Measurements from ENCODE around the gene ARHGEF10L.

ARHGEF10L gene

DNA sequence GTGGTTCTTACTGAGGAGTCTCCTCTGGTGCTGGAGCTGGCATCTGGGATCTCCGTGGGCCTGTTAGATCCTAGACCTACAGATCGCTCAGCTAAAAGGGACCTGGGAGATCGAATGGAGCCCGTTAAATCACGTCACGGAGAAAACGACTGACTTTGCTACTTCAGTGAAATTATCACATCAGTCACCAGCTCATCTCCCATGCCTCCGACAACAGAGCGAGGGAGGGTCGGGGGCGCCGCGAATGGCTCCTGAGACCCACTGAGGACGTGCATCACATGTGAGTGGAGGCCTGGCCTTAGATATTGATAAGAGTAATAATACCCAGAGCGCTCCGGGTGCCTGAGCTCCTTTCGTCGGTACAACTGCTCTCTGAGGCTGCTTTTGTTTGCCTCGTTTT, 160.1 kb downstream of the ARHGEF10L start:
- no peak for DNase-seq (ENCODE audit: low read depth in 1 of 2, low spot score in 1 of 2)
- Histone ChIP-seq H3K27ac (replicated peaks) (no peak overlapping the region), H3K4me3 (replicated peaks; ENCODE audit: insufficient read depth, low read length) (no peak overlapping the region), H3K27me3 (ENCODE audit: insufficient read depth, poor library complexity, severe bottlenecking) (no peaks in the 10 kb centered on the region)
- TF ChIP-seq GABPA (IDR thresholded peaks at IDR 0.05; ENCODE audit: low read depth) (no peak), POLR2AphosphoS5 (IDR thresholded peaks at IDR 0.05; ENCODE audit: low read depth) (no peak), SPI1 (IDR thresholded peaks at IDR 0.05; ENCODE audit: borderline replicate concordance, low read depth) (no peak)
- TF ChIP-seq, protein P1, sequence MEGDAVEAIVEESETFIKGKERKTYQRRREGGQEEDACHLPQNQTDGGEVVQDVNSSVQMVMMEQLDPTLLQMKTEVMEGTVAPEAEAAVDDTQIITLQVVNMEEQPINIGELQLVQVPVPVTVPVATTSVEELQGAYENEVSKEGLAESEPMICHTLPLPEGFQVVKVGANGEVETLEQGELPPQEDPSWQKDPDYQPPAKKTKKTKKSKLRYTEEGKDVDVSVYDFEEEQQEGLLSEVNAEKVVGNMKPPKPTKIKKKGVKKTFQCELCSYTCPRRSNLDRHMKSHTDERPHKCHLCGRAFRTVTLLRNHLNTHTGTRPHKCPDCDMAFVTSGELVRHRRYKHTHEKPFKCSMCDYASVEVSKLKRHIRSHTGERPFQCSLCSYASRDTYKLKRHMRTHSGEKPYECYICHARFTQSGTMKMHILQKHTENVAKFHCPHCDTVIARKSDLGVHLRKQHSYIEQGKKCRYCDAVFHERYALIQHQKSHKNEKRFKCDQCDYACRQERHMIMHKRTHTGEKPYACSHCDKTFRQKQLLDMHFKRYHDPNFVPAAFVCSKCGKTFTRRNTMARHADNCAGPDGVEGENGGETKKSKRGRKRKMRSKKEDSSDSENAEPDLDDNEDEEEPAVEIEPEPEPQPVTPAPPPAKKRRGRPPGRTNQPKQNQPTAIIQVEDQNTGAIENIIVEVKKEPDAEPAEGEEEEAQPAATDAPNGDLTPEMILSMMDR (IDR thresholded peaks at IDR 0.05; ENCODE audit: insufficient read depth, low read length): no peak
- TF ChIP-seq, protein P2, sequence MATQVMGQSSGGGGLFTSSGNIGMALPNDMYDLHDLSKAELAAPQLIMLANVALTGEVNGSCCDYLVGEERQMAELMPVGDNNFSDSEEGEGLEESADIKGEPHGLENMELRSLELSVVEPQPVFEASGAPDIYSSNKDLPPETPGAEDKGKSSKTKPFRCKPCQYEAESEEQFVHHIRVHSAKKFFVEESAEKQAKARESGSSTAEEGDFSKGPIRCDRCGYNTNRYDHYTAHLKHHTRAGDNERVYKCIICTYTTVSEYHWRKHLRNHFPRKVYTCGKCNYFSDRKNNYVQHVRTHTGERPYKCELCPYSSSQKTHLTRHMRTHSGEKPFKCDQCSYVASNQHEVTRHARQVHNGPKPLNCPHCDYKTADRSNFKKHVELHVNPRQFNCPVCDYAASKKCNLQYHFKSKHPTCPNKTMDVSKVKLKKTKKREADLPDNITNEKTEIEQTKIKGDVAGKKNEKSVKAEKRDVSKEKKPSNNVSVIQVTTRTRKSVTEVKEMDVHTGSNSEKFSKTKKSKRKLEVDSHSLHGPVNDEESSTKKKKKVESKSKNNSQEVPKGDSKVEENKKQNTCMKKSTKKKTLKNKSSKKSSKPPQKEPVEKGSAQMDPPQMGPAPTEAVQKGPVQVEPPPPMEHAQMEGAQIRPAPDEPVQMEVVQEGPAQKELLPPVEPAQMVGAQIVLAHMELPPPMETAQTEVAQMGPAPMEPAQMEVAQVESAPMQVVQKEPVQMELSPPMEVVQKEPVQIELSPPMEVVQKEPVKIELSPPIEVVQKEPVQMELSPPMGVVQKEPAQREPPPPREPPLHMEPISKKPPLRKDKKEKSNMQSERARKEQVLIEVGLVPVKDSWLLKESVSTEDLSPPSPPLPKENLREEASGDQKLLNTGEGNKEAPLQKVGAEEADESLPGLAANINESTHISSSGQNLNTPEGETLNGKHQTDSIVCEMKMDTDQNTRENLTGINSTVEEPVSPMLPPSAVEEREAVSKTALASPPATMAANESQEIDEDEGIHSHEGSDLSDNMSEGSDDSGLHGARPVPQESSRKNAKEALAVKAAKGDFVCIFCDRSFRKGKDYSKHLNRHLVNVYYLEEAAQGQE (IDR thresholded peaks at IDR 0.05; ENCODE audit: insufficient replicate concordance, low read depth): no peak

DNA sequence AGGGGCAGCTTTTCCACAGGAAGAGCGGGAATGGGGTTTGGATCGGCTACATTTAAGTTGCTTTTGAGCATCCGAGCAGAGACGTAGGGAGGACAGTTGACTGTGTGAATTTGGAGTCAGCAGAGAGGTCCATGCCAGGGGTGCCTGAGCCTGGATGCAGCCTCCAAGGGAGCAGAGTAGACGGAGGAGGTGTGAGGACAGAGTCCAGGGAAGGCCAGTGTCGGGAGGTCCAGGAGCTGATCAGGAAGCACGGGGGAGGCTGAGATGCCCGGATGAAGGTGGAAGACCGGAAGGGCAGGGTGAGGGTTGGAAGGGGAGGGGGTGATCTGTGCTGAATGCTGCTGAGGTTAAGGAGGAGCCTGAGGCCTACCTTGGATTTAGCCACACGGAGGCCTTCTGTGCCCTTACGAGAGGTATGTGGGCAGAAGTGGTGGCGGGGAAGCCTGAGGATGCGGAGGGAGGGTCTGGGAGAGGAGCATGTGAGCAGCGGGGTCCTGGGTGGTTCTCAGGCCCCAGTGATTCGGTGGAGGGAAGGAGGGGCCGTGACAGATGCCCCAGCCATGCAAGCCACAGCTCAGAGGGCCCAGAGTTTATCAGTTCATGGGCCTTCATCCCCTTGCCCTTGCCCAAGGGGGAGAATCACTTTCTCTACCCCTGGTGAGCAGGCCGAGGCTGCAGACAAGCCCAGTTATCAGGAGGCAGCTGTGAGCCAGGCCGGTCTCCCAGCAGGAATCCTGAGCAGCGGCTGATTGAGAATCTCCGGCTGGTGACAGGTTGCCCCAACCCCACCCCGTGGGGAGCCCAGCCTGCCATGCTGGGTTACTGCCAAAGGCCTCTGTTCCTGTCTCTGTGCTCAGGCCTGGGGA, 161.7 kb downstream of the ARHGEF10L start:
- TF ChIP-seq SPI1 (IDR thresholded peaks at IDR 0.05; ENCODE audit: borderline replicate concordance, low read depth): no peak
- TF ChIP-seq GABPA (IDR thresholded peaks at IDR 0.05; ENCODE audit: low read depth): no peak
- TF ChIP-seq POLR2AphosphoS5 (IDR thresholded peaks at IDR 0.05; ENCODE audit: low read depth): no peak
- TF ChIP-seq, protein P1 (IDR thresholded peaks at IDR 0.05; ENCODE audit: insufficient read depth, low read length): no peak
- TF ChIP-seq, protein P2 (IDR thresholded peaks at IDR 0.05; ENCODE audit: insufficient replicate concordance, low read depth): no peak
- no peak overlapping the region for H3K27ac ChIP-seq (replicated peaks)
- H3K4me3 ChIP-seq (replicated peaks; ENCODE audit: insufficient read depth, low read length): no peak overlapping the region
- DNase-seq (ENCODE audit: low read depth in 1 of 2, low spot score in 1 of 2): no peak
- no peaks in the 10 kb centered on the region for H3K27me3 ChIP-seq (ENCODE audit: insufficient read depth, poor library complexity, severe bottlenecking)

DNA sequence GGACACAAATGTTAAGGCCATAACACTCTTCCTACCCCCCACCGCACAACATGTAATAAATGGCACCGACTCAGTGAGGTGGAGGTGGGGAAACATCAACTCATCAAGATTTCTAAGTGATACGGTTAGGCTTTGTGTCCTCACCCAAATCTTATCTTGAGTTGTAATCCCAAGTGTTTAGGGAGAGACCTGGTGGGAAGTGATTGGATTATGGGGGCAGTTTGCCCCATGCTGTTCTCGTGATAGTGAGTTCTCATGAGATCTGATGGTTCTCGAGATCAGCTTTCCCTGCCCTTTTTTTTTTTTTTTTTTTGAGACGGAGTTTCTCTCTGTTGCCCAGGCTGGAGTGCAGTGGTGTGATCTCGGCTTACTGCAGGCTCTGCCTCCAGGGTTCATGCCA, 164.7 kb downstream of the ARHGEF10L start:
- DNase-seq (ENCODE audit: low read depth in 1 of 2, low spot score in 1 of 2): no peak
- Histone ChIP-seq H3K4me3 (replicated peaks; ENCODE audit: insufficient read depth, low read length) (no peak overlapping the region), H3K27ac (replicated peaks) (no peak overlapping the region), H3K27me3 (ENCODE audit: insufficient read depth, poor library complexity, severe bottlenecking) (no peaks in the 10 kb centered on the region)
- TF ChIP-seq GABPA (IDR thresholded peaks at IDR 0.05; ENCODE audit: low read depth) (no peak), SPI1 (IDR thresholded peaks at IDR 0.05; ENCODE audit: borderline replicate concordance, low read depth) (no peak), POLR2AphosphoS5 (IDR thresholded peaks at IDR 0.05; ENCODE audit: low read depth) (no peak)
- TF ChIP-seq, protein P1 (IDR thresholded peaks at IDR 0.05; ENCODE audit: insufficient read depth, low read length): no peak
- TF ChIP-seq, protein P2 (IDR thresholded peaks at IDR 0.05; ENCODE audit: insufficient replicate concordance, low read depth): no peak
